Glomerular endothelial cell (primary cell): ENCODE measurements around the gene TMEM171. TPM values are rescaled to one million over a fixed set of nuclear protein-coding genes. Genes with fewer than 3 reads are reported as not detected.

Experiments
- total RNA-seq: library from RNA; depleted of rRNA; stranded (reverse); fragments of >200 nt; gene quantifications from 2 replicates; pipeline ENCODE4 v1.2.3, GENCODE V29; 2015

Gene TMEM171
- total RNA-seq, 1 donor from 2014 or later, result 2.3 TPM

Other genes with a start within 250 kb of the TMEM171 start
- 16.7 and 19.6 TPM in 2 replicates for gene FCHO2, start 164.5 kb upstream of the TMEM171 start, total RNA-seq
- not detected in 2 replicates for gene TMEM174, start 52.6 kb downstream of the TMEM171 start, total RNA-seq